ENCODE data around the gene LRRC32. TPM values are rescaled to one million over a fixed set of nuclear protein-coding genes. Genes with fewer than 3 reads are reported as not detected.

LRRC32 gene
- total RNA-seq, 1 experiment from 2014 or later, result 0.46 TPM

- H3T11ph ChIP-seq (ENCODE audit: low read length), result no peak overlapping the region
- no peaks in the 10 kb centered on the region for H3K79me2 ChIP-seq (ENCODE audit: insufficient read depth, low read length)
- H2BK20ac ChIP-seq (ENCODE audit: low read depth, low read length, poor library complexity, severe bottlenecking), result no peak overlapping the region
- no peaks in the 10 kb centered on the region for H3K23me2 ChIP-seq (ENCODE audit: insufficient read length, low read depth, low read length, poor library complexity, severe bottlenecking)
- no peaks in the 10 kb centered on the region for H3K27me3 ChIP-seq (ENCODE audit: insufficient read depth, low read length)
- H4K5ac ChIP-seq (ENCODE audit: insufficient read length, low read depth, low read length), result no peak overlapping the region
- H2AFZ ChIP-seq (ENCODE audit: low read length), result no peak overlapping the region
- no peak overlapping the region for H3K23ac ChIP-seq (ENCODE audit: insufficient read length, low read depth, low read length)
- H2BK120ac ChIP-seq (ENCODE audit: low read depth, low read length, poor library complexity, severe bottlenecking), result no peak overlapping the region
- no peak for TF ChIP-seq CTCF (conservative IDR thresholded peaks at IDR 0.05)
- no peak overlapping the region for H2BK5ac ChIP-seq (ENCODE audit: insufficient read length, low read length)
- no peak overlapping the region for H3K27ac ChIP-seq (ENCODE audit: insufficient read length, low read depth, low read length)
- H3K14ac ChIP-seq (ENCODE audit: insufficient read depth, low read length), result no peak overlapping the region
- Mint-ChIP-seq H3K4me1 (peaks cover 8 to 30% of the 10 kb centered on the region in 2 experiments), H3K9me3 (no peaks in the 10 kb centered on the region), H3K27ac (no peak overlapping the region), H3K36me3 (ENCODE audit: insufficient read depth in 1 of 3, low read depth in 3 of 3) (no peaks in the 10 kb centered on the region), H3K4me3 (no peak overlapping the region), H3K27me3 (ENCODE audit: low read depth) (peaks cover 6% of the 10 kb centered on the region)
- H3K9ac ChIP-seq (ENCODE audit: extremely low read depth, insufficient read length, low read length), result no peak overlapping the region
- no CpG with 5 or more reads among the region's 13 CpGs for WGBS (ENCODE audit: extremely low coverage, insufficient read length, low lambda C conversion rate)
- H3K18ac ChIP-seq (ENCODE audit: insufficient read length, low read depth, low read length), result no peak overlapping the region
- no peaks in the 10 kb centered on the region for H3K79me1 ChIP-seq (ENCODE audit: insufficient read depth, low read depth, low read length, poor library complexity, severe bottlenecking)
- no peaks in the 10 kb centered on the region; the same call in 1 of the 2 replicates for H3K4me1 ChIP-seq (ENCODE audit: insufficient read depth, low read length)
- no peak overlapping the region for H4K8ac ChIP-seq (replicated peaks; ENCODE audit: insufficient read length, low read depth, low read length)
- no peak overlapping the region for H2BK12ac ChIP-seq (ENCODE audit: insufficient read length, low read depth, low read length)
- no peak overlapping the region for H2BK15ac ChIP-seq (ENCODE audit: low read depth, low read length)
- H2AK5ac ChIP-seq (ENCODE audit: insufficient read length, low read length), result no peak overlapping the region
- H3K4me2 ChIP-seq (ENCODE audit: insufficient read depth, insufficient read length, low read length), result no peak overlapping the region
- no peaks in the 10 kb centered on the region for H4K20me1 ChIP-seq (ENCODE audit: control insufficient read depth, insufficient read depth, insufficient read length)
- no peaks in the 10 kb centered on the region for H3K9me3 ChIP-seq (ENCODE audit: control insufficient read depth, low read depth, low read length)
- H3K4ac ChIP-seq (ENCODE audit: low read depth, low read length), result no peak overlapping the region
- no peak overlapping the region for H4K91ac ChIP-seq (ENCODE audit: insufficient read length, low read depth, low read length)
- no peak for DNase-seq
- H3K56ac ChIP-seq (ENCODE audit: insufficient read length, low read depth, low read length), result no peak overlapping the region
Observed at GRCh38 chr11:76662656-76663485, 7.7 kb downstream of the LRRC32 start.

All from H9 (cell line).